Mucosa of descending colon (tissue), 3 donors: ENCODE results near the gene NAP1L4. TPM values are rescaled to one million over a fixed set of nuclear protein-coding genes. Genes with fewer than 3 reads are reported as not detected.
A peak's percentile ranks its signal among the peaks of the same experiment; 100 is the strongest.

Experiments used
- ATAC-seq: fragments of 200-7000 bp; cut with Tn5 transposase; one replicate; pipeline ENCODE4 v1.9.1; 2020; ENCODE audit warnings: mild to moderate bottlenecking, moderate library complexity
- DNase-seq, 3 donors: peaks; one replicate each; pipeline ENCODE4 v3.0.0-alpha.2; 2020
- H3K36me3 ChIP-seq: fragments of 200-600 bp; one replicate; pipeline ENCODE4 v1.8.0; 2021; ENCODE audit warnings: low read depth, mild to moderate bottlenecking
- H3K4me1 ChIP-seq: fragments of 200-600 bp; one replicate; pipeline ENCODE4 v1.8.0; 2021; ENCODE audit warnings: low read depth, mild to moderate bottlenecking
- H3K4me3 ChIP-seq: fragments of 200-600 bp; one replicate; pipeline ENCODE4 v1.8.0; 2021; ENCODE audit warnings: mild to moderate bottlenecking
- H3K9me3 ChIP-seq: fragments of 200-600 bp; one replicate; pipeline ENCODE4 v1.8.0; 2021; ENCODE audit warnings: mild to moderate bottlenecking
- CTCF ChIP-seq: fragments of 200-600 bp; IDR thresholded peaks from one replicate; pipeline ENCODE4 v1.8.0; 2022; ENCODE audit warnings: antibody characterized with exemption, mild to moderate bottlenecking
- intact Hi-C, 2 donors: fragments of 100-400 bp; cut with DNase I in 1 of 2; cut with micrococcal nuclease in 1 of 2; formaldehyde crosslinking; loops; one replicate each; pipeline versions ENCODE4 v1.11.0 to v1.11.1; 2022; cut with DNase I, micrococcal nuclease
- total RNA-seq, 3 donors: library from RNA; stranded (reverse); fragmentation: NEBNext Ultra II Directional in 2 of 3; extraction: Animal tissue kit (Norgen Biotek cat#: 25700) in 2 of 3; gene quantifications; one replicate each; pipeline versions ENCODE4 v1.2.1 to v1.2.4, GENCODE V29; 2021 to 2023
- donor health status: DM: no; HTN: no; CAD: no; lungs with moderate emphysema.
- donor health status: DM: no; HTN: no; CAD: no.
- donor health status: DM: no; HTN: yes; CAD: no.

The NAP1L4 gene
- total RNA-seq, 3 donors from 2014 or later, result 94.0 to 116 (median 99.8) TPM

DNA sequence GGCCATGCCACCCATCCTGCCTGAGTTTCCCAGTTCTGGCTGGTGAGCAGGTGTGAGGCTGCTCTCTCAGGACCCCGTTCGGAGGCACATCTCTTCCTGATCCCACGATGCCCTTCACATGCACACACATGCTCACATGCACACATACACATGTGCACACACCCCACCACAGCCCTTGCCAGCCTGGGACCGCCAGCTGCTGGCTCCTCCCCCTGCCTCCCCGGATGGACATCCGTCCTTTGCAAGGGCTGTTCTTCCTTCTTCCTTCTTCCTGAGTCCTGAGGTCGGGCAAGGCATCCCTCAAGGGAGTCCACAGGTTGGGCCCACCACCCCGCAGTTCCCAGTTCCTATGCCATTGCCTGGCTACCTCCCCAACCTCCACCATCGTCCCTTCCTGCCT is 96.1 kb downstream of the NAP1L4 start:
- H3K4me1 ChIP-seq, result peaks cover 11% of the 10 kb centered on the region
- ATAC-seq (no peak), DNase-seq (peak in 2 of 3 donors; percentile 23 to 56)
- no peaks in the 10 kb centered on the region for H3K9me3 ChIP-seq
- H3K4me3 ChIP-seq, result no peak overlapping the region
- intact Hi-C loops, result loop anchor here in 1 of 2 donors (10.0 kb wide), 1 partner anchor 471 kb away; no protein-coding TSS in a partner anchor
- no peak for TF ChIP-seq CTCF
- H3K36me3 ChIP-seq, result no peaks in the 10 kb centered on the region

Other genes starting within 250 kb of the NAP1L4 start
- 10 to 100 TPM in 2 of 3 donors, 1 to 10 TPM in 1; 3.0 to 40.3 (median 10.2) TPM for gene CDKN1C, start 106.6 kb downstream of the NAP1L4 start, total RNA-seq
- 10 to 100 TPM in 2 of 3 donors, 1 to 10 TPM in 1; 8.9 to 25.6 (median 23.9) TPM for gene PHLDA2, start 62.9 kb downstream of the NAP1L4 start, total RNA-seq
- gene CARS1, start 65.1 kb upstream of the NAP1L4 start, total RNA-seq, result 10 to 100 TPM; 40.9 to 61.0 (median 43.3) TPM
- gene OSBPL5, start 173.0 kb upstream of the NAP1L4 start, total RNA-seq, result 10 to 100 TPM; 43.6 to 64.1 (median 52.4) TPM
- gene MRGPRG, start 226.5 kb upstream of the NAP1L4 start, total RNA-seq, result not detected
- gene MRGPRE, start 240.1 kb upstream of the NAP1L4 start, total RNA-seq, result 1 to 10 TPM in 1 of 3 donors, not detected in 2; 1.2 TPM